ENCODE measurements around the gene PCDH12.

DNA sequence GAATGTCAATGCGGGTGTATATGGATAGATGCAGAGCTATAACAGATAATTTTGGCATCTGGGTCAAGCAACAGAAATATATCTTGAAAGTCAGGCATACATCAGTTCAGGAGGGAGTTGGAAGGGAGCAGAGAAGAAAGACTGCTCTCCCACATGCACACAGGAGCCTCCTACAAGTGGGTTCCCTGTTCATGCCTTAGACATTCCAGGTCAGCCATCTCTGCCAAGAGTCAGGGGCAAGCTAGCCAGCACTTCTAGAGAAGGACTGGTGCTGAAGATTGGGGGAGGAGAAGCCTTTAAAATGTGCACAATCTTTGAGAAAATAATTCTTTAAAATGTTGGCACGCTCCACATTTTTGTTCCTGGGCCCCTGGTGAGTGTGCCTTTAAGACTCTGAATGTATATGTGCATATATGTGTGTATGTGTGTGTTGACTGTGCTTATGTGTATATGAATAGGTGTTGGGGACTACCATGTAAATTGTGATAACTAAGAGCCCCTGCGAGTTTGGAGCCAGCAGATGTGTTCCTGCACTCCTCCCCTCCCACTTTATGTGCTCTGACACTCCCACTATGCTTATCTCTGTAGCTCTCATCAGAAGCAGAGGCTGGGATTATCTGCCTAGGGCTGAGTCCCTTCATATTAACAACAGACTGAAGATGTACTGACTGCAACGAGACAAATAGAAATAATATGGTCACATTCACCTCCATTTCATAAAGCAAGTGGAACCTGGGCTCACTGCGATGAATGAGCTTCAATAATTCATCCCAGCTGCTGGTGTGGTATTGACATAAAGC lies 55.8 kb downstream of the PCDH12 start:
- TF ChIP-seq, protein P1, sequence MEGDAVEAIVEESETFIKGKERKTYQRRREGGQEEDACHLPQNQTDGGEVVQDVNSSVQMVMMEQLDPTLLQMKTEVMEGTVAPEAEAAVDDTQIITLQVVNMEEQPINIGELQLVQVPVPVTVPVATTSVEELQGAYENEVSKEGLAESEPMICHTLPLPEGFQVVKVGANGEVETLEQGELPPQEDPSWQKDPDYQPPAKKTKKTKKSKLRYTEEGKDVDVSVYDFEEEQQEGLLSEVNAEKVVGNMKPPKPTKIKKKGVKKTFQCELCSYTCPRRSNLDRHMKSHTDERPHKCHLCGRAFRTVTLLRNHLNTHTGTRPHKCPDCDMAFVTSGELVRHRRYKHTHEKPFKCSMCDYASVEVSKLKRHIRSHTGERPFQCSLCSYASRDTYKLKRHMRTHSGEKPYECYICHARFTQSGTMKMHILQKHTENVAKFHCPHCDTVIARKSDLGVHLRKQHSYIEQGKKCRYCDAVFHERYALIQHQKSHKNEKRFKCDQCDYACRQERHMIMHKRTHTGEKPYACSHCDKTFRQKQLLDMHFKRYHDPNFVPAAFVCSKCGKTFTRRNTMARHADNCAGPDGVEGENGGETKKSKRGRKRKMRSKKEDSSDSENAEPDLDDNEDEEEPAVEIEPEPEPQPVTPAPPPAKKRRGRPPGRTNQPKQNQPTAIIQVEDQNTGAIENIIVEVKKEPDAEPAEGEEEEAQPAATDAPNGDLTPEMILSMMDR (IDR thresholded peaks at IDR 0.05), result no peak
- no peak for TF ChIP-seq POLR2A (IDR thresholded peaks at IDR 0.05)

Data from heart left ventricle (tissue), 13 donors.